AG09309 (cell line): ENCODE data around the gene GGA3.
A peak's percentile ranks its signal among the peaks of the same experiment; 100 is the strongest.

Experiments
- DNase-seq: peaks from one replicate; pipeline ENCODE4 v3.0.0-alpha.2; 2010; ENCODE audit warnings: low read depth
- H3K4me3 ChIP-seq: 2 replicates; pipeline ENCODE4 v1.5.1; 2011; ENCODE audit warnings: mild to moderate bottlenecking, low read depth, low read length, moderate library complexity; ENCODE audit not compliant: control insufficient read depth
- TF ChIP-seq, protein P1 (sequence below): IDR thresholded peaks from 2 replicates; pipeline ENCODE4 v1.5.1; 2011; ENCODE audit warnings: mild to moderate bottlenecking, low read depth, low read length, inconsistent platforms; ENCODE audit not compliant: insufficient read depth, control insufficient read depth; ENCODE audit errors: missing control alignments

The GGA3 gene

DNA sequence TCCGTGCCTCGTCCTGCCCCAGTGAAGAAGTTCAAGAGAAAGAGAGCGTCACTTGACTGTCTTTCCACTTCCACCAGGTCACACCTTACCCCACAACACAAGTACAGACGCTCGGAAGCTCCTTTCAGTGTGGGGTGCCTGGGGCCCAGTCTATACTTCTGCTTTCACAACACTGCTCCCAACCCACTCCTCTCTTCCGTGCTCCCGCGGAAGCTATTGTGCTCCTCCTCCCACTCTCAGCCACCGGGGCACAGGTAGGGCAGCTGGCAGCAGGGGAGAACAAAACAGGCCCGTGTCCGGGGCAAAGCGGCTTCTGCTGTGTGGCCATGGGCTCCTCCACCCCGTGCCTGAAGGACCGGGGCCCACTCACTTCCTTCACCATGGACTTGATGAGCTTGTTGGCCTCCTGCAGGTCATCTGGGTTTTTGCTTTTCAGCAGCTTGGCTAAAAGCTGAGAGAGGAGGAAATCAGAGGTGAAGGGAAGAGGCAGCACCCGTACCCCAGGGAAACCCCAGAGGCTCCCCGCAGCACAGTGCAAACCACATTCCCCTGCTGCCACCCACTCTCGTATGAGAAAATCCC lies 18.9 kb downstream of the GGA3 start:
- TF ChIP-seq, protein P1, sequence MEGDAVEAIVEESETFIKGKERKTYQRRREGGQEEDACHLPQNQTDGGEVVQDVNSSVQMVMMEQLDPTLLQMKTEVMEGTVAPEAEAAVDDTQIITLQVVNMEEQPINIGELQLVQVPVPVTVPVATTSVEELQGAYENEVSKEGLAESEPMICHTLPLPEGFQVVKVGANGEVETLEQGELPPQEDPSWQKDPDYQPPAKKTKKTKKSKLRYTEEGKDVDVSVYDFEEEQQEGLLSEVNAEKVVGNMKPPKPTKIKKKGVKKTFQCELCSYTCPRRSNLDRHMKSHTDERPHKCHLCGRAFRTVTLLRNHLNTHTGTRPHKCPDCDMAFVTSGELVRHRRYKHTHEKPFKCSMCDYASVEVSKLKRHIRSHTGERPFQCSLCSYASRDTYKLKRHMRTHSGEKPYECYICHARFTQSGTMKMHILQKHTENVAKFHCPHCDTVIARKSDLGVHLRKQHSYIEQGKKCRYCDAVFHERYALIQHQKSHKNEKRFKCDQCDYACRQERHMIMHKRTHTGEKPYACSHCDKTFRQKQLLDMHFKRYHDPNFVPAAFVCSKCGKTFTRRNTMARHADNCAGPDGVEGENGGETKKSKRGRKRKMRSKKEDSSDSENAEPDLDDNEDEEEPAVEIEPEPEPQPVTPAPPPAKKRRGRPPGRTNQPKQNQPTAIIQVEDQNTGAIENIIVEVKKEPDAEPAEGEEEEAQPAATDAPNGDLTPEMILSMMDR = no peak
- DNase-seq = no peak
- no peak overlapping the region for H3K4me3 ChIP-seq

GRCh38 chr17:75241996-75242460 lies 19.4 kb downstream of the GGA3 start:
- DNase-seq = no peak
- H3K4me3 ChIP-seq = no peak overlapping the region
- TF ChIP-seq, protein P1 = no peak

DNA sequence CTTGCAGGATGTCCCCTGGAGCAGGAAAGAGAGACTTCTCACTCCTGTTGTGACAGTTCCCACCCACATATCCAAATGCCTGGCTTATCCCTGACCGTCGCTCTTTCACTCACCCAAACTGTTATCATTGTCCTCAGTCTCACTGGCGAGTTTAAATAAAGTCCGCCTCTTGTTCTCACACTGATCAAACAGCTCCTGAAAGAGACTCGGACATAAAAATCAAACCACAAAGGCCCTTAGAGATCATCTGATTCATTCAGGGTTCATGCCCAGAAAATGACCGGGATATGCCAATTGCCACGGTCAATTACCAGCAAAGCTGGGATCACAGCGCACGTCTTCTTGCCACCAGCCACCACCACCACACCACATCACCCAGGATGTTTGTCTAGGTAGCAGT lies 19.9 kb downstream of the GGA3 start:
- no peak overlapping the region for H3K4me3 ChIP-seq
- no peak for DNase-seq
- TF ChIP-seq, protein P1 = no peak

- no peak overlapping the region for H3K4me3 ChIP-seq
- no peak for DNase-seq
These were observed 20.3 kb downstream of the GGA3 start for GRCh38 chr17:75241143-75241430.

DNA sequence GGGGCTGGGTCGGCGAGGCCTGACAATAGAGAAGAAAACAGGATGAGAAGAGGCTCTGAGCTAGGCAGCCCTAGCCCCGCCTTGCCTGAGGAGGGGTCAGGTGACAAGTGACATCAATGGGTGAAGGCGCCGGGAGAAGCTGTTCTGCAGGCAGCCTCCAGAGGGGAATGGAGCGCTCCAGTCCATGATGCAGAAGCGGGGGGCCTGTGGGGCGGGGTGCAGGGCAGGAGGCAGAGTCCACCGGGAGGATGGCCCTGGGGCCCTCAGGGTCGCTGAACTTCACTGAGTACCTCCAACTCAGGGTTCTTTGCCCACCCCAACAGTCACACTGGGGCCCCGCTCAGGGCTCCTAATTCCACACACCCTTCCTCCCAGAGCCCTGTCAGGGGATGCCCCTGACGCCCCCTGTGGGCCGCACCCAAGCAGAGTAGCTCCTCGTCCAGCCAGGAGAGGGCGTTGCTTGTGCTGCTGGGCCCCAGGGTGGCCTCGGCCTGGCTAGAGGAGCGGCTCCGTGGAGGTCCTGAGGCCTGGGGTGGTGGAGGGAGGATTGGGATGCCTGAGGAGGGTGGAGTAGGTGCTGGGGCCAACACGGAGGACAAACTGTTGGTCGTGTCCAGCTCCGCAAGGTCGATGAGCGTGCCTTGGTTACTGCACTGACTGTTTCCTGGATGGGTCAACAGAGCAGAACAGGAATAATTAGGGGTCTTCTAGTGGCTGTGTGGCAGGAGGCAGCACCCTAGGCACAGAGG lies 20.8 kb downstream of the GGA3 start:
- no peak overlapping the region for H3K4me3 ChIP-seq
- DNase-seq = no peak
- TF ChIP-seq, protein P1 = peak; percentile 77

More at GRCh38 chr17:75241143-75241430, 20.3 kb downstream of the GGA3 start:
- TF ChIP-seq, protein P1 = no peak

- DNase-seq = no peak
- no peak overlapping the region for H3K4me3 ChIP-seq
- TF ChIP-seq, protein P1 = no peak
These were observed 21.5 kb downstream of the GGA3 start for GRCh38 chr17:75239778-75240393.
